Endodermal cell (in vitro differentiated cells): Measurements from ENCODE around the gene RALGPS2. TPM values are rescaled to one million over a fixed set of nuclear protein-coding genes. Genes with fewer than 3 reads are reported as not detected.

Experiments
- DNase-seq: peaks from one replicate; pipeline ENCODE4 v3.0.0-alpha.2; 2017
- H3K27ac ChIP-seq: 2 replicates; pipeline ENCODE4 v1.5.1; 2013; ENCODE audit warnings: mild to moderate bottlenecking, low read depth, low read length, moderate library complexity
- H3K27me3 ChIP-seq: 2 replicates; pipeline ENCODE4 v1.6.1; 2013; ENCODE audit warnings: mild to moderate bottlenecking, low read length, moderate library complexity; ENCODE audit not compliant: insufficient read depth, control insufficient read depth, poor library complexity, severe bottlenecking
- H3K36me3 ChIP-seq: 2 replicates; pipeline ENCODE4 v1.7.0; 2013; ENCODE audit warnings: mild to moderate bottlenecking, low read length, moderate library complexity; ENCODE audit not compliant: control insufficient read depth, insufficient read depth
- H3K4me1 ChIP-seq: one replicate; pipeline ENCODE4 v1.7.0; 2013; ENCODE audit warnings: low read length; ENCODE audit not compliant: control insufficient read depth, insufficient read depth
- H3K4me3 ChIP-seq: 2 replicates; pipeline ENCODE4 v1.5.1; 2013; ENCODE audit warnings: mild to moderate bottlenecking, low read length, moderate library complexity
- H3K9ac ChIP-seq: 2 replicates; pipeline ENCODE4 v1.6.1; 2013; ENCODE audit warnings: mild to moderate bottlenecking, low read length, moderate library complexity; ENCODE audit not compliant: poor library complexity, severe bottlenecking; ENCODE audit errors: extremely low read depth
- H3K9me3 ChIP-seq: 2 replicates; pipeline ENCODE4 v1.6.1; 2013; ENCODE audit warnings: mild to moderate bottlenecking, low read length, moderate library complexity; ENCODE audit not compliant: control insufficient read depth
- H3K27ac Mint-ChIP-seq: 2 replicates; pipeline ENCODE4 v1.8.0; 2020; ENCODE audit warnings: mixed read lengths
- H3K27me3 Mint-ChIP-seq: 2 replicates; pipeline ENCODE4 v1.8.0; 2021; ENCODE audit warnings: mild to moderate bottlenecking, mixed read lengths; ENCODE audit not compliant: insufficient read depth
- H3K36me3 Mint-ChIP-seq: 2 replicates; pipeline ENCODE4 v1.8.0; 2020; ENCODE audit warnings: low read depth, mixed read lengths
- H3K4me1 Mint-ChIP-seq: 2 replicates; pipeline ENCODE4 v1.8.0; 2020; ENCODE audit warnings: mixed read lengths
- H3K4me3 Mint-ChIP-seq: 2 replicates; pipeline ENCODE4 v1.8.0; 2020; ENCODE audit warnings: mild to moderate bottlenecking, moderate library complexity, mixed read lengths
- H3K9me3 Mint-ChIP-seq: 2 replicates; pipeline ENCODE4 v1.8.0; 2020; ENCODE audit warnings: mild to moderate bottlenecking, mixed read lengths
- CTCF ChIP-seq: fragments of 200-600 bp; sonication (generic); conservative IDR thresholded peaks from 2 replicates; pipeline ENCODE4 v1.5.0; 2021; ENCODE audit warnings: antibody characterized with exemption, mild to moderate bottlenecking
- WGBS, 2 experiments: methylation state at CpG; one replicate each; pipeline versions ENCODE4 v1.1.5 to v1.1.7; 2013; ENCODE audit warnings: missing lambda C conversion rate in 2 of 2, mixed read lengths in 1 of 2; ENCODE audit not compliant: insufficient coverage in 1 of 2, insufficient read length in 1 of 2; 5-methylcytosine and 5-hydroxymethylcytosine counted together
- total RNA-seq, 2 donors: library from RNA; stranded (reverse); fragmentation: NEBNext Ultra II Directional in 1 of 2; extraction: Animal tissue kit (Norgen Biotek cat#: 25700) in 1 of 2; gene quantifications; 2 replicates in 1 of 2; 3 replicates in 1 of 2; pipeline ENCODE4 v1.2.1, GENCODE V29; 2021

Gene RALGPS2
- total RNA-seq, 2 donors from 2014 or later, result 56.6 to 73.1 TPM

GRCh38 chr1:178772952-178773351 is 47.9 kb downstream of the RALGPS2 start:
- no peaks in the 10 kb centered on the region for H3K27me3 Mint-ChIP-seq
- TF ChIP-seq CTCF, result no peak
- no peak overlapping the region for H3K4me3 Mint-ChIP-seq
- DNase-seq, result no peak
- Histone ChIP-seq H3K9ac (no peak overlapping the region), H3K4me1 (no peaks in the 10 kb centered on the region), H3K27ac (no peak overlapping the region), H3K36me3 (peaks cover 26% of the 10 kb centered on the region), H3K4me3 (no peak overlapping the region), H3K27me3 (no peaks in the 10 kb centered on the region), H3K9me3 (peaks cover 19% of the 10 kb centered on the region)
- H3K27ac Mint-ChIP-seq, result no peak overlapping the region
- H3K4me1 Mint-ChIP-seq, result no peaks in the 10 kb centered on the region
- H3K36me3 Mint-ChIP-seq, result peaks cover 50% of the 10 kb centered on the region
- H3K9me3 Mint-ChIP-seq, result peaks cover 25% of the 10 kb centered on the region
- WGBS, 2 experiments, result 93 to 100% methylated on average over 3 to 5 of the region's 5 CpGs

GRCh38 chr1:178774263-178774662 is 49.2 kb downstream of the RALGPS2 start:
- Mint-ChIP-seq H3K9me3 (peaks cover 14% of the 10 kb centered on the region), H3K27ac (no peak overlapping the region), H3K27me3 (no peaks in the 10 kb centered on the region), H3K4me1 (no peaks in the 10 kb centered on the region), H3K4me3 (no peak overlapping the region), H3K36me3 (peaks cover 43% of the 10 kb centered on the region)
- H3K9me3 ChIP-seq, result peaks cover 9% of the 10 kb centered on the region
- H3K36me3 ChIP-seq, result peaks cover 19% of the 10 kb centered on the region
- no peaks in the 10 kb centered on the region for H3K4me1 ChIP-seq
- H3K27me3 ChIP-seq, result no peaks in the 10 kb centered on the region
- TF ChIP-seq CTCF, result peak; percentile 51
- no peak overlapping the region for H3K4me3 ChIP-seq
- DNase-seq, result no peak
- H3K9ac ChIP-seq, result no peak overlapping the region
- H3K27ac ChIP-seq, result no peak overlapping the region

GRCh38 chr1:178776553-178776952 is 51.5 kb downstream of the RALGPS2 start:
- H3K4me3 Mint-ChIP-seq, result no peak overlapping the region
- H3K4me3 ChIP-seq, result no peak overlapping the region
- H3K4me1 Mint-ChIP-seq, result no peaks in the 10 kb centered on the region
- H3K36me3 Mint-ChIP-seq, result peaks cover 38% of the 10 kb centered on the region
- peaks cover 3% of the 10 kb centered on the region for H3K9me3 ChIP-seq
- no peak for DNase-seq
- H3K36me3 ChIP-seq, result peaks cover 22% of the 10 kb centered on the region
- H3K9ac ChIP-seq, result no peak overlapping the region
- H3K27me3 Mint-ChIP-seq, result no peaks in the 10 kb centered on the region
- peaks cover 5% of the 10 kb centered on the region for H3K9me3 Mint-ChIP-seq
- no peak overlapping the region for H3K27ac Mint-ChIP-seq
- H3K4me1 ChIP-seq, result no peaks in the 10 kb centered on the region
- no peaks in the 10 kb centered on the region for H3K27me3 ChIP-seq
- WGBS, 2 experiments, result 91% methylated on average over 2 of the region's 2 CpGs; no CpG with 5 or more reads in 1 of the 2 experiments
- no peak for TF ChIP-seq CTCF
- no peak overlapping the region for H3K27ac ChIP-seq
